Spleen (tissue), 11 donors: ENCODE data around the gene MOBP. TPM values are rescaled to one million over a fixed set of nuclear protein-coding genes. Genes with fewer than 3 reads are reported as not detected.
A peak's percentile ranks its signal among the peaks of the same experiment; 100 is the strongest.

Experiments used
- DNase-seq: peaks from one replicate; pipeline ENCODE4 v3.0.0-alpha.2; 2020
- H3K27ac ChIP-seq, 8 donors: fragments of 200-600 bp; sonication (generic) in 7 of 8; 1 replicate in 4 of 8; 2 replicates in 4 of 8; pipeline versions ENCODE4 v1.5.0 to v1.8.0; 2016 to 2021; ENCODE audit warnings: inconsistent platforms in 4 of 8, mild to moderate bottlenecking in 4 of 8, moderate library complexity in 1 of 8
- H3K27me3 ChIP-seq, 7 donors: fragments of 200-600 bp; sonication (generic) in 6 of 7; replicated peaks in 1 of 7; 1 replicate in 4 of 7; 2 replicates in 3 of 7; pipeline versions ENCODE4 v1.5.0 to v1.8.0; 2016 to 2021; ENCODE audit warnings: inconsistent platforms in 3 of 7, mild to moderate bottlenecking in 1 of 7
- H3K36me3 ChIP-seq, 6 donors: fragments of 200-600 bp; sonication (generic) in 5 of 6; 1 replicate in 4 of 6; 2 replicates in 2 of 6; pipeline versions ENCODE4 v1.5.0 to v1.8.0; 2016 to 2021; ENCODE audit warnings: inconsistent platforms in 2 of 6
- H3K4me1 ChIP-seq, 6 donors: fragments of 200-600 bp; sonication (generic) in 5 of 6; 1 replicate in 3 of 6; 2 replicates in 3 of 6; pipeline versions ENCODE4 v1.5.0 to v1.8.0; 2016 to 2021; ENCODE audit warnings: inconsistent platforms in 3 of 6
- H3K4me3 ChIP-seq, 8 donors: fragments of 200-600 bp; sonication (generic) in 7 of 8; 1 replicate in 4 of 8; 2 replicates in 4 of 8; pipeline versions ENCODE4 v1.5.0 to v1.8.0; 2016 to 2021; ENCODE audit warnings: inconsistent platforms in 4 of 8, mild to moderate bottlenecking in 4 of 8, moderate library complexity in 2 of 8
- H3K9me3 ChIP-seq, 8 donors: fragments of 200-600 bp; sonication (generic) in 7 of 8; 1 replicate in 4 of 8; 2 replicates in 4 of 8; pipeline versions ENCODE4 v1.5.0 to v1.8.0; 2016 to 2021; ENCODE audit warnings: inconsistent platforms in 4 of 8
- POLR2A ChIP-seq, 3 donors: fragments of 450-650 bp; IDR thresholded peaks; one replicate each; pipeline ENCODE4 v1.5.1; 2017; ENCODE audit warnings: antibody characterized with exemption in 3 of 3, mild to moderate bottlenecking in 1 of 3
- POLR2AphosphoS5 ChIP-seq, 3 donors: sonication (generic); formaldehyde crosslinking; IDR thresholded peaks; one replicate each; pipeline ENCODE4 v1.5.1; 2017; ENCODE audit warnings: antibody characterized with exemption in 3 of 3
- WGBS, 5 donors: extraction: QIAGEN DNeasy Blood & Tissue Kit in 3 of 5; methylation state at CpG; one replicate each; pipeline versions ENCODE4 v1.1.5 to v1.1.7; 2013 to 2018; 5-methylcytosine and 5-hydroxymethylcytosine counted together
- intact Hi-C: fragments of 100-400 bp; cut with DNase I; formaldehyde crosslinking; loops from one replicate; pipeline ENCODE4 v1.15.0; 2023; ENCODE audit warnings: low total_unique reads
- polyA plus RNA-seq, 3 donors: library from polyadenylated mRNA; stranded (reverse); fragments of 200-250 nt; gene quantifications; one replicate each; pipeline ENCODE4 v1.2.1, GENCODE V29; 2013
- total RNA-seq, 7 donors: library from RNA; depleted of rRNA in 3 of 7; stranded (reverse); fragments of >200 nt in 3 of 7; fragmentation: NEBNext Ultra II Directional in 4 of 7; extraction: Animal tissue kit (Norgen Biotek cat#: 25700) in 4 of 7; gene quantifications; one replicate each; pipeline versions ENCODE4 v1.1.0 to v1.2.1, GENCODE V29; 2016 to 2021
- TF ChIP-seq, protein P1 (sequence below), 11 experiments: fragments of 200-600 bp in 7 of 11; fragments of 450-650 bp in 4 of 11; sonication (generic) in 4 of 11; IDR thresholded peaks in 8 of 11; conservative IDR thresholded peaks in 3 of 11; 1 replicate in 7 of 11; 2 replicates in 4 of 11; pipeline versions ENCODE4 v1.4.0 to v1.8.0; 2016 to 2021; ENCODE audit warnings: antibody characterized with exemption in 11 of 11, inconsistent platforms in 4 of 11, mild to moderate bottlenecking in 1 of 11
- donor health status: healthy with polysubstance abuse.
- donor health status: DM: no; HTN: no; CAD: no; lungs with moderate emphysema.
- donor health status: DM: no; HTN: no; CAD: no.
- donor health status: Bipolar disorder and iron deficiency.
- donor health status: healthy.
- donor health status: DM: no; HTN: no; CAD: no.
- donor health status: DM: yes; HTN: yes; CAD: no.

The MOBP gene
- total and polyA plus RNA-seq, 10 donors, result 0.06 TPM; not detected in 9

GRCh38 chr3:39501059-39501458 lies 33.6 kb downstream of the MOBP start:
- WGBS, 5 donors, result 80 to 89% (median 83%) methylated on average over 3 of the region's 3 CpGs
- no peaks in the 10 kb centered on the region for H3K9me3 ChIP-seq
- peaks cover 0 to 11% (median 0%) of the 10 kb centered on the region in 6 donors for H3K4me1 ChIP-seq

DNA sequence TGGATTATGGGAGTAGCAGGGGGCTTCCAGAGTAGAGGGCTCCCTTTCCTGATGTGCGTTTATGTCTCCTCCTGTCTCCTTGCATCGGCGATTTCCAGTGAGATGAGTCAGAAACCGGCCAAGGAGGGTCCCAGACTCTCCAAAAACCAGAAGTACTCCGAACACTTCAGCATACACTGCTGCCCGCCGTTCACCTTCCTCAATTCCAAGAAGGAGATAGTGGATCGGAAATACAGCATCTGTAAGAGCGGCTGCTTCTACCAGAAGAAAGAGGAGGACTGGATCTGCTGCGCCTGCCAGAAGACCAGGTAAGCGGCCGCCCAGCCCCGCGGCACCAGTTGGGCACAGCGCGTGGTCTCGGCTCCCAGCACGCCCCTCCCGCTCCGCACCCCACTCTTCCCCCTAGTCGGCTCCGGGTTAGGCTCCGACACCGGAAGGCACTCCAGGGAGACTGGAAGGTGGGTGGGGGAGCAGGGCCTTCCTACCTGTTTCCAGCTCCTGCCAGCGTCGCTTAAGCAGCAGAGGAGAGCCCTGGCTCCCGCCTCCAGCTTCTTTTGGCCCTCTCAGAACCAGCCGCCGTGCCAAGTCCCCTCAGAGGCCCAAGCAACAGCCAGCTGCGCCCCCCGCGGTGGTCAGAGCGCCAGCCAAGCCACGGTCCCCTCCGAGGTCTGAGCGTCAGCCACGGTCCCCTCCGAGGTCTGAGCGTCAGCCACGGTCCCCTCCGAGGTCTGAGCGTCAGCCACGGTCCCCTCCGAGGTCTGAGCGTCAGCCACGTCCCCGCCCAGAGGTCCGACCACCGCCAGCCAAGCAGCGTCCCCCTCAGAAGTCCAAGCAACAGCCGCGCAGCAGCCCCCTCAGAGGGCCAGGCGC lies 34.7 kb downstream of the MOBP start:
- TF ChIP-seq POLR2A (IDR thresholded peaks at IDR 0.05) (no peak), POLR2AphosphoS5 (IDR thresholded peaks at IDR 0.05) (no peak)
- TF ChIP-seq, protein P1, sequence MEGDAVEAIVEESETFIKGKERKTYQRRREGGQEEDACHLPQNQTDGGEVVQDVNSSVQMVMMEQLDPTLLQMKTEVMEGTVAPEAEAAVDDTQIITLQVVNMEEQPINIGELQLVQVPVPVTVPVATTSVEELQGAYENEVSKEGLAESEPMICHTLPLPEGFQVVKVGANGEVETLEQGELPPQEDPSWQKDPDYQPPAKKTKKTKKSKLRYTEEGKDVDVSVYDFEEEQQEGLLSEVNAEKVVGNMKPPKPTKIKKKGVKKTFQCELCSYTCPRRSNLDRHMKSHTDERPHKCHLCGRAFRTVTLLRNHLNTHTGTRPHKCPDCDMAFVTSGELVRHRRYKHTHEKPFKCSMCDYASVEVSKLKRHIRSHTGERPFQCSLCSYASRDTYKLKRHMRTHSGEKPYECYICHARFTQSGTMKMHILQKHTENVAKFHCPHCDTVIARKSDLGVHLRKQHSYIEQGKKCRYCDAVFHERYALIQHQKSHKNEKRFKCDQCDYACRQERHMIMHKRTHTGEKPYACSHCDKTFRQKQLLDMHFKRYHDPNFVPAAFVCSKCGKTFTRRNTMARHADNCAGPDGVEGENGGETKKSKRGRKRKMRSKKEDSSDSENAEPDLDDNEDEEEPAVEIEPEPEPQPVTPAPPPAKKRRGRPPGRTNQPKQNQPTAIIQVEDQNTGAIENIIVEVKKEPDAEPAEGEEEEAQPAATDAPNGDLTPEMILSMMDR (IDR thresholded peaks at IDR 0.05 in 8 of 11, conservative IDR thresholded peaks at IDR 0.05 in 3 of 11), result no peak
- H3K4me3 ChIP-seq, result peak overlapping the region in 1 of 8 donors; percentile 1
- DNase-seq, result no peak

More at GRCh38 chr3:39501059-39501458, 33.6 kb downstream of the MOBP start:
- Histone ChIP-seq H3K27me3 (peaks cover 0 to 64% (median 25%) of the 10 kb centered on the region in 7 donors), H3K4me3 (no peak overlapping the region), H3K36me3 (no peaks in the 10 kb centered on the region), H3K27ac (no peak overlapping the region)
- intact Hi-C loops, result no loop called here
- DNase-seq, result no peak
- TF ChIP-seq POLR2AphosphoS5 (IDR thresholded peaks at IDR 0.05) (no peak), POLR2A (IDR thresholded peaks at IDR 0.05) (no peak)
- TF ChIP-seq, protein P1 (IDR thresholded peaks at IDR 0.05 in 8 of 11, conservative IDR thresholded peaks at IDR 0.05 in 3 of 11), result no peak

GRCh38 chr3:39502838-39503145 lies 35.3 kb downstream of the MOBP start:
- Histone ChIP-seq H3K4me3 (peak overlapping the region in 1 of 8 donors; percentile 1), H3K27ac (no peak overlapping the region), H3K27me3 (peaks cover 0 to 61% (median 25%) of the 10 kb centered on the region in 7 donors), H3K36me3 (no peaks in the 10 kb centered on the region), H3K9me3 (no peaks in the 10 kb centered on the region), H3K4me1 (peaks cover 0 to 11% (median 0%) of the 10 kb centered on the region in 6 donors)
- intact Hi-C loops, result no loop called here
- no peak for DNase-seq
- TF ChIP-seq POLR2AphosphoS5 (IDR thresholded peaks at IDR 0.05), result no peak
- TF ChIP-seq POLR2A (IDR thresholded peaks at IDR 0.05), result no peak
- TF ChIP-seq, protein P1 (IDR thresholded peaks at IDR 0.05 in 8 of 11, conservative IDR thresholded peaks at IDR 0.05 in 3 of 11), result no peak
- WGBS, 5 donors, result 29 to 60% (median 53%) methylated on average over 4 of the region's 4 CpGs

More for the DNA sequence above, 34.7 kb downstream of the MOBP start:
- peaks cover 0 to 11% (median 0%) of the 10 kb centered on the region in 6 donors for H3K4me1 ChIP-seq
- no peaks in the 10 kb centered on the region for H3K36me3 ChIP-seq
- no peak overlapping the region for H3K27ac ChIP-seq
- no peaks in the 10 kb centered on the region for H3K9me3 ChIP-seq
- peaks cover 0 to 62% (median 25%) of the 10 kb centered on the region in 7 donors for H3K27me3 ChIP-seq
- intact Hi-C loops, result no loop called here
- WGBS, 5 donors, result 22 to 46% (median 35%) methylated on average over 47 to 53 of the region's 53 CpGs
